Mesendoderm (in vitro differentiated cells): ENCODE results near the gene GNG7.

ENCODE experiments used
- DNase-seq: peaks from one replicate; pipeline ENCODE4 v3.0.0; 2013
- H2AK5ac ChIP-seq: 2 replicates; pipeline ENCODE4 v1.6.1; 2013; ENCODE audit warnings: low read length, inconsistent platforms
- H2BK120ac ChIP-seq: 2 replicates; pipeline ENCODE4 v1.6.1; 2013; ENCODE audit warnings: low read depth, mild to moderate bottlenecking, low read length, moderate library complexity, mixed read lengths
- H2BK15ac ChIP-seq: replicated peaks from 2 replicates; pipeline ENCODE4 v1.6.1; 2013; ENCODE audit warnings: low read depth, mild to moderate bottlenecking, moderate library complexity
- H2BK5ac ChIP-seq: 2 replicates; pipeline ENCODE4 v1.6.1; 2013; ENCODE audit warnings: low read length, inconsistent platforms
- H3K18ac ChIP-seq: 2 replicates; pipeline ENCODE4 v1.6.1; 2013; ENCODE audit warnings: mild to moderate bottlenecking, low read length, mixed read lengths
- H3K23ac ChIP-seq: one replicate; pipeline ENCODE4 v1.6.1; 2013; ENCODE audit warnings: low read length
- H3K27ac ChIP-seq: 2 replicates; pipeline ENCODE4 v1.5.1; 2013; ENCODE audit warnings: low read depth, mild to moderate bottlenecking, inconsistent platforms, low read length, moderate library complexity
- H3K27me3 ChIP-seq: 2 replicates; pipeline ENCODE4 v1.6.1; 2013; ENCODE audit warnings: low read length, control low read depth, mild to moderate bottlenecking, inconsistent platforms; ENCODE audit not compliant: insufficient read depth, poor library complexity
- H3K36me3 ChIP-seq: 2 replicates; pipeline ENCODE4 v1.6.1; 2013; ENCODE audit warnings: low read length, inconsistent platforms; ENCODE audit not compliant: control insufficient read depth, insufficient read depth
- H3K4ac ChIP-seq: one replicate; pipeline ENCODE4 v1.6.1; 2013; ENCODE audit warnings: low read depth, mild to moderate bottlenecking, low read length, moderate library complexity
- H3K4me1 ChIP-seq: 2 replicates; pipeline ENCODE4 v1.6.1; 2013; ENCODE audit warnings: low read depth, low read length, inconsistent platforms; ENCODE audit not compliant: control insufficient read depth
- H3K4me2 ChIP-seq: 2 replicates; pipeline ENCODE4 v1.6.1; 2013; ENCODE audit warnings: low read length
- H3K4me3 ChIP-seq: 2 replicates; pipeline ENCODE4 v1.5.1; 2013; ENCODE audit warnings: mild to moderate bottlenecking, low read length
- H3K56ac ChIP-seq: one replicate; pipeline ENCODE4 v1.6.1; 2013; ENCODE audit warnings: low read length
- H3K79me1 ChIP-seq: 2 replicates; pipeline ENCODE4 v1.6.1; 2013; ENCODE audit warnings: low read length, inconsistent platforms
- H3K79me2 ChIP-seq: 2 replicates; pipeline ENCODE4 v1.6.1; 2013; ENCODE audit warnings: mild to moderate bottlenecking, low read length; ENCODE audit not compliant: control insufficient read depth, insufficient read depth
- H3K9ac ChIP-seq: 2 replicates; pipeline ENCODE4 v1.6.1; 2013; ENCODE audit warnings: low read length, inconsistent platforms
- H4K5ac ChIP-seq: one replicate; pipeline ENCODE4 v1.6.1; 2013; ENCODE audit warnings: low read length
- H4K8ac ChIP-seq: one replicate; pipeline ENCODE4 v1.6.1; 2013; ENCODE audit warnings: low read depth, mild to moderate bottlenecking, control low read depth, low read length, moderate library complexity
- WGBS: extraction: QIAGEN DNeasy Blood & Tissue Kit; methylation state at CpG from one replicate; pipeline ENCODE4 v1.1.7; 2013; ENCODE audit warnings: low lambda C conversion rate, missing lambda C conversion rate; ENCODE audit not compliant: insufficient coverage; ENCODE audit errors: extremely low coverage; 5-methylcytosine and 5-hydroxymethylcytosine counted together

The GNG7 gene

DNA sequence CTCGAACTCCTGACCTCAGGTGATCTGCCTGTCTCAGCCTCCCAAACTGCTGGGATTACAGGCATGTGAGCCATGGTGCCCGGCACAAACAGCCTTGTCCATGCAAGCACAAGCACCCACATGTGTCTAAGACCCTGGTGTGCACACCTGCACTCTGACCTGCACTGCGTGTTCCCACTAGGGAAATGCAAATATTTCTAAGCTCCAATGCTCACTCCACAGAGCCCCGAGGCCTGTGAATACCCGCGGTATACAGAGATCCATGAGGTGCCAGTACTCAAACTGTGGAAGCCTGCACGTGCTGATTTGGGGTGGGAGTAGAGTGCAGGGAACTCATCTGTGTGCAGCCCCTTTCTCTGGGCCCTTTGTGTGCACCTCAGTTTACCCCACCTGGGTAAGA lies 211.8 kb downstream of the GNG7 start:
- no peak overlapping the region for H3K23ac ChIP-seq
- no peak for DNase-seq
- no peak overlapping the region for H2AK5ac ChIP-seq
- H3K79me2 ChIP-seq, result no peaks in the 10 kb centered on the region
- H4K5ac ChIP-seq, result no peak overlapping the region
- no CpG with 5 or more reads among the region's 7 CpGs for WGBS
- H3K4me1 ChIP-seq, result peaks cover 4% of the 10 kb centered on the region
- H3K27ac ChIP-seq, result no peak overlapping the region
- no peak overlapping the region for H2BK5ac ChIP-seq
- H3K79me1 ChIP-seq, result no peaks in the 10 kb centered on the region
- no peaks in the 10 kb centered on the region for H3K36me3 ChIP-seq
- no peak overlapping the region for H4K8ac ChIP-seq
- no peak overlapping the region for H3K4me3 ChIP-seq
- H3K9ac ChIP-seq, result no peak overlapping the region
- H3K4me2 ChIP-seq, result no peak overlapping the region
- no peak overlapping the region for H2BK15ac ChIP-seq
- H3K27me3 ChIP-seq, result no peaks in the 10 kb centered on the region
- H2BK120ac ChIP-seq, result no peak overlapping the region
- H3K4ac ChIP-seq, result no peak overlapping the region
- no peak overlapping the region for H3K18ac ChIP-seq
- H3K56ac ChIP-seq, result no peak overlapping the region

- Histone ChIP-seq H3K4ac (peak overlapping the region; percentile 84), H4K8ac (no peak overlapping the region), H3K79me1 (no peaks in the 10 kb centered on the region), H2BK15ac (no peak overlapping the region), H2BK120ac (no peak overlapping the region), H3K56ac (peak overlapping the region; percentile 75), H2AK5ac (no peak overlapping the region), H3K4me2 (peak overlapping the region; percentile 44), H3K27me3 (no peaks in the 10 kb centered on the region), H3K27ac (no peak overlapping the region), H3K79me2 (no peaks in the 10 kb centered on the region), H3K4me1 (peaks cover 2% of the 10 kb centered on the region), H3K4me3 (no peak overlapping the region), H2BK5ac (no peak overlapping the region), H3K36me3 (no peaks in the 10 kb centered on the region), H3K9ac (peak overlapping the region; percentile 53), H3K23ac (no peak overlapping the region), H4K5ac (no peak overlapping the region), H3K18ac (peak overlapping the region; percentile 70)
- DNase-seq, result peak; percentile 45
- WGBS, result no CpG with 5 or more reads among the region's 78 CpGs
Observed at GRCh38 chr19:2488942-2489731, 213.4 kb downstream of the GNG7 start.

DNA sequence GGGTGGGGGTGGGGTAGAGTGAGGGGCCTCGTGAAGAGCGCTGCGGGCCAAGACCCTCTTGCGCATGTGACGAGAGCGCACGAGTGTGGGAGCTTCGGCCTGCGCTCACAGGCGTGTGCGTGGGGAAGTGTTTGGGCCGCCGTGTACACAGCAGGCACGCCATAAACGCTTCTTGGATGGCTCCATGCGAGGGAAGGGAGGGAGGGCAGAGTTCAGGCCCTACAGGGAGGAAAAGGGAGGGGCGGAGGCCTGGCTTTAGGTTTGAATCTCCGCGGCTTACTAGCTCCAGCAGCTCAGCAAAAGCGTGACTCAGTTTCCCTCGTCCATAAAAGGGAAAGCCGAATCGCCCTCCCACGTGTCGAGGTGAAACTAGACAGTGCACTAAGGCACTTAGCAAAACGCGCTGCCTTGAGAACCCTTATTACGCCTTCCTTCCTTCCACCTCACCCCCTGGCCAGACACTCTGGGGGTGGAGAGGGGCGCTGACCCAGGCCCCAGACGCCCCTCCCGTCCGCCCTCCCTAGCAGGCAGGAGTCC lies 214.0 kb downstream of the GNG7 start:
- no peak for DNase-seq
- Histone ChIP-seq H3K79me2 (no peaks in the 10 kb centered on the region), H3K4ac (peak overlapping the region; percentile 84), H3K27me3 (no peaks in the 10 kb centered on the region), H4K5ac (no peak overlapping the region), H3K56ac (peak overlapping the region; percentile 75), H3K9ac (peak overlapping the region; percentile 53), H3K79me1 (no peaks in the 10 kb centered on the region), H3K18ac (peak overlapping the region; percentile 70), H4K8ac (no peak overlapping the region), H3K36me3 (no peaks in the 10 kb centered on the region), H2BK120ac (no peak overlapping the region), H3K4me2 (peak overlapping the region; percentile 44), H3K4me3 (no peak overlapping the region), H2BK15ac (no peak overlapping the region), H3K4me1 (peaks cover 2% of the 10 kb centered on the region), H2AK5ac (no peak overlapping the region), H3K23ac (no peak overlapping the region), H3K27ac (no peak overlapping the region), H2BK5ac (no peak overlapping the region)
- WGBS, result no CpG with 5 or more reads among the region's 32 CpGs

GRCh38 chr19:2487842-2488241 lies 214.7 kb downstream of the GNG7 start:
- WGBS, result no CpG with 5 or more reads among the region's 15 CpGs
- no peak overlapping the region for H3K18ac ChIP-seq
- no peaks in the 10 kb centered on the region for H3K79me2 ChIP-seq
- no peak overlapping the region for H2AK5ac ChIP-seq
- H3K23ac ChIP-seq, result no peak overlapping the region
- H3K4me2 ChIP-seq, result no peak overlapping the region
- no peak overlapping the region for H4K8ac ChIP-seq
- no peak overlapping the region for H3K27ac ChIP-seq
- no peak overlapping the region for H2BK15ac ChIP-seq
- no peak for DNase-seq
- no peak overlapping the region for H3K9ac ChIP-seq
- H3K79me1 ChIP-seq, result no peaks in the 10 kb centered on the region
- no peak overlapping the region for H2BK120ac ChIP-seq
- no peaks in the 10 kb centered on the region for H3K27me3 ChIP-seq
- no peaks in the 10 kb centered on the region for H3K36me3 ChIP-seq
- H4K5ac ChIP-seq, result no peak overlapping the region
- H3K56ac ChIP-seq, result no peak overlapping the region
- H3K4me3 ChIP-seq, result no peak overlapping the region
- H3K4ac ChIP-seq, result no peak overlapping the region
- no peak overlapping the region for H2BK5ac ChIP-seq
- peaks cover 2% of the 10 kb centered on the region for H3K4me1 ChIP-seq

DNA sequence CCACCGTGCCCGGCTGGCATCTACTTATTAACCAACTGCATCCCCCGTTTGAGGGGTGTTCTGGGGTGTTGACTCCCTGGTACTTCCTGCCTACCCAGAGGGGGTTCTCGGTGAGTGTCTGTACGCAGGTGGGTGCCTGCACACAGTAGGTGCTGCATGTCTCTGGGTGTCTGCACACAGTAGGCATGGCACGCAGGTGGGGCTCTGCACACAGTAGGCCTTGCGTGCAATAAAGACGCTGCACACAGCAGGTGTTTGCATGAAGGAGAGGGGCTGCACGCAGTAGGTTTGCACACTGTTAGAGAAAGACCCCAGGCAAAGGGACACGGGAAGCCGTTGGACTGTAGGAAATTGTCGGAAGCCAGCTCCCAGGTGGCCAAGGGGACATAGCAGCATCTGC lies 215.4 kb downstream of the GNG7 start:
- Histone ChIP-seq H3K18ac (no peak overlapping the region), H3K23ac (no peak overlapping the region)
- no CpG with 5 or more reads among the region's 12 CpGs for whole genome bisulfite sequencing

More for the DNA sequence above, 215.4 kb downstream of the GNG7 start:
- Histone ChIP-seq H3K4me1 (peaks cover 2% of the 10 kb centered on the region), H2AK5ac (no peak overlapping the region), H3K79me2 (no peaks in the 10 kb centered on the region), H4K8ac (no peak overlapping the region), H3K4ac (no peak overlapping the region), H3K36me3 (no peaks in the 10 kb centered on the region), H2BK15ac (no peak overlapping the region), H3K27ac (no peak overlapping the region), H3K4me3 (no peak overlapping the region), H4K5ac (no peak overlapping the region), H3K9ac (no peak overlapping the region), H2BK120ac (no peak overlapping the region), H3K79me1 (no peaks in the 10 kb centered on the region), H2BK5ac (no peak overlapping the region), H3K27me3 (no peaks in the 10 kb centered on the region), H3K4me2 (no peak overlapping the region), H3K56ac (no peak overlapping the region)
- no peak for DNase-seq
